ENCODE data around the gene DCXR. TPM values are rescaled to one million over a fixed set of nuclear protein-coding genes. Genes with fewer than 3 reads are reported as not detected.

DCXR gene
- total RNA-seq, 1 experiment from 2014 or later: 140 TPM

DNA sequence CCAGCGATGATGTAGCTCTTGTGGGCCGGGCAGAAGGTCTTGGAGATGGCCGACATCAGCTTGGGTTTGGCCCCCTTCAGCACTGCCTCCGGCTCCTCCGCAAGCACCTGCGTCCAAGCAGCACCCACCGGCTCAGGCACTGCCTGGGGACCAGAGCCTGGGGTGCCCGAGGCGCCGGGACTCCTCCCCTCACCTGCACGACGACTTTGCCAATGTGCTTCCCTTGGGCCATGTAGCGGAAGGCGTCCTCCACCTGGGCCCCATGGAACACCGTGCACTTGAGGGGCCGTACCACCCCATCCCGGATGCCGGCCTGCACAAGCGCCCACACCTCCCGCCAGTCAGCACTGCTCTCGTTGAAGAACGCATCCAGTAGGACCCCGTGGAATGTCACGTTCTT lies 45.5 kb upstream of the DCXR start:
- intact Hi-C loops (cut with micrococcal nuclease; ENCODE audit: unreplicated experiment): no loop called here
- H3K9me3 ChIP-seq (ENCODE audit: low read depth, low read length, poor library complexity, severe bottlenecking): no peaks in the 10 kb centered on the region
- ChIA-PET CTCF (no interaction called here), POLR2A (ENCODE audit: low non-redundant PET) (no interaction called here)
- no peak for DNase-seq (ENCODE audit: low spot score)
- H3K27me3 ChIP-seq (replicated peaks; ENCODE audit: insufficient read depth, low read depth, low read length, poor library complexity): no peaks in the 10 kb centered on the region
- TSS peak; percentile 43 for BruUV-seq (replicated peaks)
- no peak overlapping the region for H3K4me3 ChIP-seq (ENCODE audit: low read depth, low read length, poor library complexity, severe bottlenecking)
- TF ChIP-seq, protein P1, sequence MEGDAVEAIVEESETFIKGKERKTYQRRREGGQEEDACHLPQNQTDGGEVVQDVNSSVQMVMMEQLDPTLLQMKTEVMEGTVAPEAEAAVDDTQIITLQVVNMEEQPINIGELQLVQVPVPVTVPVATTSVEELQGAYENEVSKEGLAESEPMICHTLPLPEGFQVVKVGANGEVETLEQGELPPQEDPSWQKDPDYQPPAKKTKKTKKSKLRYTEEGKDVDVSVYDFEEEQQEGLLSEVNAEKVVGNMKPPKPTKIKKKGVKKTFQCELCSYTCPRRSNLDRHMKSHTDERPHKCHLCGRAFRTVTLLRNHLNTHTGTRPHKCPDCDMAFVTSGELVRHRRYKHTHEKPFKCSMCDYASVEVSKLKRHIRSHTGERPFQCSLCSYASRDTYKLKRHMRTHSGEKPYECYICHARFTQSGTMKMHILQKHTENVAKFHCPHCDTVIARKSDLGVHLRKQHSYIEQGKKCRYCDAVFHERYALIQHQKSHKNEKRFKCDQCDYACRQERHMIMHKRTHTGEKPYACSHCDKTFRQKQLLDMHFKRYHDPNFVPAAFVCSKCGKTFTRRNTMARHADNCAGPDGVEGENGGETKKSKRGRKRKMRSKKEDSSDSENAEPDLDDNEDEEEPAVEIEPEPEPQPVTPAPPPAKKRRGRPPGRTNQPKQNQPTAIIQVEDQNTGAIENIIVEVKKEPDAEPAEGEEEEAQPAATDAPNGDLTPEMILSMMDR (conservative IDR thresholded peaks at IDR 0.05; ENCODE audit: low read depth, low read length): no peak
- no peak for TF ChIP-seq EZH2 (IDR thresholded peaks at IDR 0.05; ENCODE audit: borderline replicate concordance, low read depth, low read length, poor library complexity, severe bottlenecking)
- peaks cover 97% of the 10 kb centered on the region for H3K36me3 ChIP-seq (ENCODE audit: insufficient read depth, low read length, poor library complexity, severe bottlenecking)
- H3K4me1 ChIP-seq (ENCODE audit: insufficient read depth, low read length, poor library complexity, severe bottlenecking): no peaks in the 10 kb centered on the region
- H3K27ac ChIP-seq (ENCODE audit: low read depth, low read length, poor library complexity, severe bottlenecking): no peak overlapping the region

- no peaks in the 10 kb centered on the region for H3K9me3 ChIP-seq (ENCODE audit: low read depth, low read length, poor library complexity, severe bottlenecking)
- intact Hi-C loops (cut with micrococcal nuclease; ENCODE audit: unreplicated experiment): no loop called here
- ChIA-PET CTCF (no interaction called here), POLR2A (ENCODE audit: low non-redundant PET) (no interaction called here)
- TF ChIP-seq, protein P1 (conservative IDR thresholded peaks at IDR 0.05; ENCODE audit: low read depth, low read length): no peak
- TF ChIP-seq EZH2 (IDR thresholded peaks at IDR 0.05; ENCODE audit: borderline replicate concordance, low read depth, low read length, poor library complexity, severe bottlenecking): no peak
- H3K27me3 ChIP-seq (replicated peaks; ENCODE audit: insufficient read depth, low read depth, low read length, poor library complexity): no peaks in the 10 kb centered on the region
- DNase-seq (ENCODE audit: low spot score): no peak
- no peak overlapping the region for H3K27ac ChIP-seq (ENCODE audit: low read depth, low read length, poor library complexity, severe bottlenecking)
- H3K4me1 ChIP-seq (ENCODE audit: insufficient read depth, low read length, poor library complexity, severe bottlenecking): no peaks in the 10 kb centered on the region
- no TSS peak for BruUV-seq (replicated peaks)
- peaks cover 96% of the 10 kb centered on the region for H3K36me3 ChIP-seq (ENCODE audit: insufficient read depth, low read length, poor library complexity, severe bottlenecking)
- H3K4me3 ChIP-seq (ENCODE audit: low read depth, low read length, poor library complexity, severe bottlenecking): no peak overlapping the region
These were observed 45.0 kb upstream of the DCXR start for GRCh38 chr17:82082456-82082855.

DNA sequence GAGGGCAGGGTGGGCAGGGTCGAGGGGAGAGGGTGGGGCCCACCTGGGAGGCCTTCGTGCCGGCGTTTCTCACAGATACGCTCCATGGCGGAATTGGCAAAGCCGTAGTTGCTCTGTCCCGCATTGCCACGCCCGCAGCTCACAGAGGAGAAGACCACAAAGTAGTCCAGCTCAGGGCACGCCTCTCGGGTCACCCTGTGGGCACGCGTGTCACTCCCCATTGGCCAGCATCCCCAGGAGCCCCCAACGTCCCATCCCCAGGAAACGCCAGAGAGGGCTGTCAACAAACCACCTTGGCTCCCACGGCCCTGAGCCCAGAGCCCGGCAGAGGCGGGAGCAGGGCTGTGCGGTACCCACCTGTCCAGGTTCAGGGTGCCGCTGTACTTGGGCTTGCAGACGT lies 44.5 kb upstream of the DCXR start:
- CTCF ChIA-PET: no interaction called here
- no TSS peak for BruUV-seq (replicated peaks)
- POLR2A ChIA-PET (ENCODE audit: low non-redundant PET): no interaction called here
- Histone ChIP-seq H3K9me3 (ENCODE audit: low read depth, low read length, poor library complexity, severe bottlenecking) (no peaks in the 10 kb centered on the region), H3K36me3 (ENCODE audit: insufficient read depth, low read length, poor library complexity, severe bottlenecking) (peaks cover 93% of the 10 kb centered on the region), H3K4me3 (ENCODE audit: low read depth, low read length, poor library complexity, severe bottlenecking) (no peak overlapping the region), H3K27ac (ENCODE audit: low read depth, low read length, poor library complexity, severe bottlenecking) (no peak overlapping the region), H3K27me3 (replicated peaks; ENCODE audit: insufficient read depth, low read depth, low read length, poor library complexity) (no peaks in the 10 kb centered on the region), H3K4me1 (ENCODE audit: insufficient read depth, low read length, poor library complexity, severe bottlenecking) (no peaks in the 10 kb centered on the region)
- DNase-seq (ENCODE audit: low spot score): no peak
- TF ChIP-seq, protein P1 (conservative IDR thresholded peaks at IDR 0.05; ENCODE audit: low read depth, low read length): no peak
- no peak for TF ChIP-seq EZH2 (IDR thresholded peaks at IDR 0.05; ENCODE audit: borderline replicate concordance, low read depth, low read length, poor library complexity, severe bottlenecking)
- intact Hi-C loops (cut with micrococcal nuclease; ENCODE audit: unreplicated experiment): no loop called here

All from A673 (cell line).